ENCODE data around the gene MTSS2.

Gene MTSS2

DNA sequence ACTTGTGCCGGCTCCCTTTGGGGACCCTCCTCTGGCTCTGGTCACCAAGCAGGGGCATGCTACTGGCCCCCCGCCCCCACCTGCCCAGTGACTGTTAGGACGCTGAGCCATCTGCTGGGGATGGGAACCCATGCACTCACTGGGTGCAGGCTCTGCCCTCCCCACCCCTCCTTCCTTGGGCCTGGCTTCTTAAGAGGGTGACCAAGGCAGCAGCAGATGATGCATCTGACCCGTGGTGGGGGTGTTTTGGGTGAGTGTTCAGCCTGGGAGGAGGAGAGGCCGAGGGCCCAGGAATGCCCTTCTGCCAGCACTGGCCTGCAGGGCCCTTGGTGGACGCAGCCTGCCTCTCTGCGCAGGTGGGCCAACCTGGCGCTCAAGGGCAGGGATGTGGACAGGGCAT, 19.2 kb upstream of the MTSS2 start:
- H3K4me3 ChIP-seq (ENCODE audit: low read length in 2 of 2) = no peak overlapping the region
- no peaks in the 10 kb centered on the region for H3K36me3 ChIP-seq (ENCODE audit: control insufficient read depth in 2 of 2, insufficient read depth in 2 of 2, low read length in 2 of 2)
- H3K27ac ChIP-seq (ENCODE audit: low read length) = peak overlapping the region; percentile 98
- no peaks in the 10 kb centered on the region for H3K9me3 ChIP-seq (ENCODE audit: control insufficient read depth in 2 of 2, low read length in 2 of 2)
- no peaks in the 10 kb centered on the region for H3K27me3 ChIP-seq (ENCODE audit: control insufficient read depth in 1 of 2, insufficient read depth in 2 of 2, low read length in 2 of 2)
- H3K9ac ChIP-seq (ENCODE audit: low read length in 2 of 2) = no peak overlapping the region
- peaks cover 97% of the 10 kb centered on the region for H3K4me1 ChIP-seq (ENCODE audit: control insufficient read depth, insufficient read depth, low read length)

DNA sequence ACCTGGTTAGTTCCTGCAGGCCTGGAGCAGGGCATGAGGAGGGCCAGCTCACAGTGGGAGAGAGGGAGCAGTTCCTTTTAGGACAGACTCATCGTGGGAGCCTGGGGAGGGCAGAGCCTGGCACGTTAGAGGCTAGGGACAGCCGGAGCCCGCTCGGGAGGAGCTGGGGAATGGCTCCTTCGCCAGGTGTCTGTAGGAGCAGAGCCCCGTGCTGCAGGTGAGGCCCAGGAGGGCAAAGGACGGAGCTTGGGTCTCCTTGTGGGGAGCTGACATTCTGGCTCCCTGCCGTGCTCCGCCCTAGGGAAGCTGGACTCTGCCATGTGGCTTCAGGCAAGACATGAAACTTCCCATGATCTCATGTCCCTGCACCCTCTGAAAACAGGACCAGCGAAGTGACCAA, 18.7 kb upstream of the MTSS2 start:
- Histone ChIP-seq H3K4me1 (ENCODE audit: control insufficient read depth, insufficient read depth, low read length) (peaks cover 96% of the 10 kb centered on the region), H3K36me3 (ENCODE audit: control insufficient read depth in 2 of 2, insufficient read depth in 2 of 2, low read length in 2 of 2) (no peaks in the 10 kb centered on the region), H3K27ac (ENCODE audit: low read length) (peak overlapping the region; percentile 98), H3K9ac (ENCODE audit: low read length in 2 of 2) (peak overlapping the region in 1 of 2 donors; percentile 42), H3K27me3 (ENCODE audit: control insufficient read depth in 1 of 2, insufficient read depth in 2 of 2, low read length in 2 of 2) (no peaks in the 10 kb centered on the region), H3K9me3 (ENCODE audit: control insufficient read depth in 2 of 2, low read length in 2 of 2) (no peaks in the 10 kb centered on the region), H3K4me3 (ENCODE audit: low read length in 2 of 2) (no peak overlapping the region)

DNA sequence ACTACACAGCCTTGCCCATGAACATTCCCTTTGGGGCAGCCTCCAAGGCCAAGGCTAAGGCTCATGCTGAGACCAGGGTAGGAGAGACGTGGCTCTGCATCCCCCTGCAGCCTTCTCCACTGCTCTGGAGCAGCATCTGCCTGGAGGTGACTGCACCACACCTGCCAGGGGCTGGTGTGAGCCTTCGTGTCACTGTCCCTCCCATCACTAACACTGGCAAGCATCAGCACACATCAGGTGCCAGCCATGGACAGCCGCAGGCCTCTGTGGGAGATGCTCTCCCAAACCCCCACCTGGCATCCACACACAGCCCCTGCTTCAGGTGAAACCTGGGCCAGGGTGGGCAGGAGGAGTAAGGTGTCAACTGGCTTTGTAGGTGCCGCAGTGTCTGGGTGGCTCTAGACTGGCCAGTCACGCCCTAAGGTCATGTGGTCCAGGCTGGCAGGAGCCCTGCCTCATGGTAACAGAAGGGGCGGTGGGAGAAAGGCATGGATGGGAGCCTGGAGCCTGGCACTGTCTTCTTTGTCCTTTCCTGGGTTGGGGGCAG, 18.1 kb upstream of the MTSS2 start:
- H3K4me1 ChIP-seq (ENCODE audit: control insufficient read depth, insufficient read depth, low read length) = peaks cover 96% of the 10 kb centered on the region
- peak overlapping the region; percentile 98 for H3K27ac ChIP-seq (ENCODE audit: low read length)
- H3K4me3 ChIP-seq (ENCODE audit: low read length in 2 of 2) = peak overlapping the region in 1 of 2 donors; percentile 29
- H3K9ac ChIP-seq (ENCODE audit: low read length in 2 of 2) = peak overlapping the region; percentile 62 to 75
- H3K9me3 ChIP-seq (ENCODE audit: control insufficient read depth in 2 of 2, low read length in 2 of 2) = no peaks in the 10 kb centered on the region
- H3K36me3 ChIP-seq (ENCODE audit: control insufficient read depth in 2 of 2, insufficient read depth in 2 of 2, low read length in 2 of 2) = no peaks in the 10 kb centered on the region
- no peaks in the 10 kb centered on the region for H3K27me3 ChIP-seq (ENCODE audit: control insufficient read depth in 1 of 2, insufficient read depth in 2 of 2, low read length in 2 of 2)

DNA sequence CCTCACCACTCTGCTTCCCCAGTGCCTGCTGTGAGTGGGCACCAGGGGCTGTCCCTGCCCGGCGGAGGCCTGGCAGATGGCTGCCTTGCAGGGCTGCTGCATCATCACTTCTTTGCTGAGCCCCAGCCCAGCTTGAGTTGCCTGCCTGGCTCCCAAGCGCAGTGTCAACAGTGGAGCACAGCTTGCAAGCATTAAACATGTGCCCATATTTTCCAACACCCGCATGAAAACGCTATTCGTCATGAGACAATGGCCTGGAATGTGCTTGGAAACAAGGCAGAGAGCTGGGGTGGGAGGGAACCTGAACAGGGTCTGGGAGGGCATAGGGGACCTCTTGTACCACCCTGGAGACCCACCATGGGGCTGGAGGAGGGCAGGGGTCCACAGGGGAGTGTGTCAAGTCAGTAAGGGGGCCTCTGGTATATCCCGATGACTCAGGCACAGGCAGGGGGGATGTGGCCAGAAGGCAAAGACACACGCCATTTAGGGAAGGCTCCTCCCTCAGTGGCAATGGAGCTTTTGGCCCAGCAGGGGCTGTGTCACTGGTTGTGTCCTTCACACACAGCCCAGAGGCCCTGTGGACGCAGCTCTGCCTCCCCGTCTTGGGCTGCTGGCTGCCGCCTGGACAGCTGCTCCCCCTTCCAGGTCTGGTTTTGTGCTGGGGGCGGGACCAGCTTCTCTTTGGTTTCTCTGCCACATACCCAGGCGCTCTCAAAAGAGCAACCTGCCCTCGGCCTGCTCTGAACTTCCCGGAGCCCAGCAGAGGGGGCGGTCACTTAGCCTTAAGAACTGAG, 17.4 kb upstream of the MTSS2 start:
- H3K4me3 ChIP-seq (ENCODE audit: low read length in 2 of 2) = peak overlapping the region; percentile 29 to 44
- no peaks in the 10 kb centered on the region for H3K27me3 ChIP-seq (ENCODE audit: control insufficient read depth in 1 of 2, insufficient read depth in 2 of 2, low read length in 2 of 2)
- no peaks in the 10 kb centered on the region for H3K9me3 ChIP-seq (ENCODE audit: control insufficient read depth in 2 of 2, low read length in 2 of 2)
- H3K9ac ChIP-seq (ENCODE audit: low read length in 2 of 2) = peak overlapping the region; percentile 62 to 75
- peaks cover 97% of the 10 kb centered on the region for H3K4me1 ChIP-seq (ENCODE audit: control insufficient read depth, insufficient read depth, low read length)
- H3K27ac ChIP-seq (ENCODE audit: low read length) = peak overlapping the region; percentile 98
- no peaks in the 10 kb centered on the region for H3K36me3 ChIP-seq (ENCODE audit: control insufficient read depth in 2 of 2, insufficient read depth in 2 of 2, low read length in 2 of 2)

DNA sequence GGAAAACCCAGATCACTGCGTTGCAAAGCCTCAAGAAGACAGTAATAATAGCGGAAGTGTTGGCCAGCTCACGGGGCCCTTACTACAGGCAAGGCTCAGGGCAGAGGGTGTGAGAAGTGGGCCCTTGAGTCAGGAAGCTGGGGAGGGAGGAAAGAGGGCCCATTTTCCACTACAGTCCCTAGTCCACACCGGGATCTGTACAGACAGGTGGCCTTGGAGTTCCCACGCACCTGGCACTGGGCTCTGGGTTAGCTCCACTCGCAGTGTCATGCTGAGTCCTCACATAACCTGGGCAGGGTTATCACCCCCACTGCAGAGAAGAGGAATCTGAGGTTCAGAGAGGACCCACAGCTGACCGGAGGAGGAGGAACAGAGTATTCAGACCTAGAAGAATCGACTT, 16.8 kb upstream of the MTSS2 start:
- H3K4me3 ChIP-seq (ENCODE audit: low read length in 2 of 2) = peak overlapping the region; percentile 29 to 44
- H3K27ac ChIP-seq (ENCODE audit: low read length) = peak overlapping the region; percentile 98
- H3K36me3 ChIP-seq (ENCODE audit: control insufficient read depth in 2 of 2, insufficient read depth in 2 of 2, low read length in 2 of 2) = no peaks in the 10 kb centered on the region
- peak overlapping the region; percentile 62 to 75 for H3K9ac ChIP-seq (ENCODE audit: low read length in 2 of 2)
- peaks cover 98% of the 10 kb centered on the region for H3K4me1 ChIP-seq (ENCODE audit: control insufficient read depth, insufficient read depth, low read length)
- H3K9me3 ChIP-seq (ENCODE audit: control insufficient read depth in 2 of 2, low read length in 2 of 2) = no peaks in the 10 kb centered on the region
- H3K27me3 ChIP-seq (ENCODE audit: control insufficient read depth in 1 of 2, insufficient read depth in 2 of 2, low read length in 2 of 2) = no peaks in the 10 kb centered on the region

DNA sequence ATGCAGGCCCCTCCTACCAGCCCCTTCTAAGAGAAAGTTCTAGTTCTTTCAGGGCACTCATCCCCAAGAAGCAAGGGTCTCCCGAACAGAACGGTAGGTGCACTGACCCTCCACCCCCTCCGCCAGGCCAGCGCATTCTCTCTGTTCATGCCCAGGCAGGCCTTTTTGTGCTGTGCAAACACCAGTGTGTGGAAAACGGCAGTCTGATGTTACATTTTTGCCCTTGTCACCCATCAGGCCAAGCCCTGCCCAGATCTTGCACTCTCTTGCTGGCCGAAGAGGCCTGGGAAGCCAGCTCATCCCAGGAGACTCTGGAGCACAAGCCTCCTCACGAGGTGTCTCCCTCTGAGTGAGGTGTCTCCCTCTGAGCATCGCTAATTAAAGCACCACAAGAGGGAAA, 16.1 kb upstream of the MTSS2 start:
- peaks cover 98% of the 10 kb centered on the region for H3K4me1 ChIP-seq (ENCODE audit: control insufficient read depth, insufficient read depth, low read length)
- H3K9me3 ChIP-seq (ENCODE audit: control insufficient read depth in 2 of 2, low read length in 2 of 2) = no peaks in the 10 kb centered on the region
- peak overlapping the region; percentile 29 to 62 for H3K9ac ChIP-seq (ENCODE audit: low read length in 2 of 2)
- H3K27ac ChIP-seq (ENCODE audit: low read length) = peak overlapping the region; percentile 98
- H3K4me3 ChIP-seq (ENCODE audit: low read length in 2 of 2) = no peak overlapping the region
- no peaks in the 10 kb centered on the region for H3K36me3 ChIP-seq (ENCODE audit: control insufficient read depth in 2 of 2, insufficient read depth in 2 of 2, low read length in 2 of 2)
- no peaks in the 10 kb centered on the region for H3K27me3 ChIP-seq (ENCODE audit: control insufficient read depth in 1 of 2, insufficient read depth in 2 of 2, low read length in 2 of 2)

DNA sequence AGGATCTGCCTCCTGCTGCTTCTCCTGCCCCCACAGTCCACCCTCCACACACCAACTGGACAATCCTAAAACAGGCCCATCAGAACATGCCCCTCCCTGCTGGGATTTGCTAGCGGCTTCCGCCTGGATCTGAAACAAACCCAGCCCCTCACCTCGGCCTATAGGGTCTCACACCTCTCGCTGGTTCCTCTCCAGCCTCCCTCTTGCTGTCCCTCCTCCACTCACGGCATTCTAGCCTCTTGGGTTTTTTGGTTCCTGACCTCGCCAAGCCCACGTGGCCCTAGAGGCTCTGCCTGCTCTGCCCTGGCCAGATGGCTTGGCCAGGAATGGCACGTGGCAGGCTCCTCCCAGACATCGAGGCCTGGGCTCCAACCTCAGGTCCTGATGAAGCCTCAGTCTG, 15.7 kb upstream of the MTSS2 start:
- Histone ChIP-seq H3K4me3 (ENCODE audit: low read length in 2 of 2) (no peak overlapping the region), H3K27me3 (ENCODE audit: control insufficient read depth in 1 of 2, insufficient read depth in 2 of 2, low read length in 2 of 2) (no peaks in the 10 kb centered on the region), H3K9me3 (ENCODE audit: control insufficient read depth in 2 of 2, low read length in 2 of 2) (no peaks in the 10 kb centered on the region), H3K4me1 (ENCODE audit: control insufficient read depth, insufficient read depth, low read length) (peaks cover 98% of the 10 kb centered on the region), H3K27ac (ENCODE audit: low read length) (peak overlapping the region; percentile 98), H3K36me3 (ENCODE audit: control insufficient read depth in 2 of 2, insufficient read depth in 2 of 2, low read length in 2 of 2) (no peaks in the 10 kb centered on the region), H3K9ac (ENCODE audit: low read length in 2 of 2) (peak overlapping the region; percentile 29 to 54)

DNA sequence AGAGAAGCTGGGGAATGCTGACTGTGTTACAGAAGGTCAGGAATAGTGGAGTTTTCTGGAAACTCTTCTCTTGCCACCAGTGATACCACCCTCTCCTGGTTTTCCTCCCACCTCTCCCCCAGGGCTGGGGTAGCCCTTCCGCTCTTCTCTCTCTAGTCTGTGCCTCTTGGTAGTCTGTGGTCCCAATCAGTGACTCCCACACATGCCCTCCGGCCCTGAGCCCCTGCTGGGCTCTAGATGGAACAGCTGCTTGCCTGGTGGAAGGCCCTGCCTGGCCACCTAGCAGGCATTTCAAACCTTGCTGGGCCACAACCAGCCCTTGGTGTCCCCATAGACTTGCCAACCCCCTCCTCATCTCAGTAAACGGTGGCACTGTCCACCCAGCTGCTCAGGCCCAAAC, 15.2 kb upstream of the MTSS2 start:
- H3K9ac ChIP-seq (ENCODE audit: low read length in 2 of 2) = peak overlapping the region; percentile 54 to 60
- no peak overlapping the region for H3K4me3 ChIP-seq (ENCODE audit: low read length in 2 of 2)
- H3K4me1 ChIP-seq (ENCODE audit: control insufficient read depth, insufficient read depth, low read length) = peaks cover 96% of the 10 kb centered on the region
- H3K27me3 ChIP-seq (ENCODE audit: control insufficient read depth in 1 of 2, insufficient read depth in 2 of 2, low read length in 2 of 2) = no peaks in the 10 kb centered on the region
- H3K9me3 ChIP-seq (ENCODE audit: control insufficient read depth in 2 of 2, low read length in 2 of 2) = no peaks in the 10 kb centered on the region
- no peaks in the 10 kb centered on the region for H3K36me3 ChIP-seq (ENCODE audit: control insufficient read depth in 2 of 2, insufficient read depth in 2 of 2, low read length in 2 of 2)
- H3K27ac ChIP-seq (ENCODE audit: low read length) = peak overlapping the region; percentile 98

DNA sequence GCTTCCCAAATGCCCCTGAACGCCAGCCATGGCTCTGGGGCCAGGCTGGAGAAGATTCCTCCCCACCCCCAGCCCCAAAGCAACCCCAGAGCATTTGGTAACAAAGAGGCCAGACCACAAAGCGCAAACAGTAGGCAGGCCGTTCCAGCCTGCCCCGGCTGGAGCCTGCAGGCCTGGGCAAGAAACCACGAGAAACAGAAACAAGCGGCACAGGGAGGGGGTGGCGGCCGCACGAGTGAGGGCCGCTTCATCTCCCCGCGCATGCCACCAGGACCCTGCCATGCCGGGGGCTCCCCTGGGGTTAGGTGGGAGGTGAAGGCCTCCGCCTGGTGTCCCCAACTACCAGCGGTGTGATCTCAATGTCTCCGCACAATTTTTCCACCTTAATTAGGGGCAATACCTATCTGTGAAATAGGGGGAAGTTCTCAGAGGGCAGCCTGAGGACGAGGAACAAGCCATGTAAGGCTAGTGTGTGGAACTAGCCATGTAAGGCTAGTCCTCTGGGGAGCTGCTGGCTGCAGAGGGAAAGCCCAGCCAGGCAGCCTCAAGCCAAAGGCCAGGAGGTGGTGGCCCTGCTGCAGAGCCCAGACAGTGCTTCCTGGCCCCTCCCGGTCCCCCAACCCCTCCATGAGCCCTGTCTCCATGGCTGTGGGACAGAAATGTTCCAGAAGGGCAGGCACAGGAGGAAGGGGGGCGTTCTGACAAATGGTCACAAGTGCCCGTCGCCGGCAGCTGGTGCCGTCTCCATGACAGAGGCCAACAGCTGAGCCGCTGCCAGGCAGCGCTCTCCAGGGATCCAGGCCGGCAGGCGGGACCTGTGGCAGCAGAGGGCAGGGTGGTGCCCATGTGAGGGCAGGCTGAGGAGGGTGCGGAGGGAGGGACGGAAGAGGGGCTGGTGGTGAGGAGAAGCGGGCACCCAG, 14.5 kb upstream of the MTSS2 start:
- Histone ChIP-seq H3K4me1 (ENCODE audit: control insufficient read depth, insufficient read depth, low read length) (peaks cover 96% of the 10 kb centered on the region), H3K9me3 (ENCODE audit: control insufficient read depth in 2 of 2, low read length in 2 of 2) (no peaks in the 10 kb centered on the region), H3K27me3 (ENCODE audit: control insufficient read depth in 1 of 2, insufficient read depth in 2 of 2, low read length in 2 of 2) (no peaks in the 10 kb centered on the region), H3K4me3 (ENCODE audit: low read length in 2 of 2) (peak overlapping the region in 1 of 2 donors; percentile 35), H3K36me3 (ENCODE audit: control insufficient read depth in 2 of 2, insufficient read depth in 2 of 2, low read length in 2 of 2) (no peaks in the 10 kb centered on the region), H3K9ac (ENCODE audit: low read length in 2 of 2) (peak overlapping the region; percentile 54 to 60), H3K27ac (ENCODE audit: low read length) (peak overlapping the region; percentile 98)

DNA sequence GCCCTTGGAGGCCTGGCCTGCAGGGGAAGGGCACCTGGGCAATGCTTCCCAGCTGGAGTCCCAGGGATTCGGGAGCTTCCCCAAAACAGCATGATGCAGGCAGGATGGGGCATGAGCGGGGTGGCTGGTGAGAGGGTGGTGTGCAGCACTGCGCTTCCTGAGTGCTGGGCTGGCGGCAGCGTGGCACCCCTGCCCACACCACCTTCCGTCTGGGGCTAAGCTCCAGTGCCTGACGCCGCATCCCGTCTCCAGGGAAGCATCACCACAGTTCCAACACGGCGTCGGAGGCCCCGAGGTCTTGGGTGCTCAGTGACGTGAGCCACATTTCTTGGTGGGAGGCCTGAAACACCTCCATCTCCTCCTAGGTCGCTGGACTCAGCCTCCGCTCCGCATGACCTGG, 13.8 kb upstream of the MTSS2 start:
- Histone ChIP-seq H3K36me3 (ENCODE audit: control insufficient read depth in 2 of 2, insufficient read depth in 2 of 2, low read length in 2 of 2) (no peaks in the 10 kb centered on the region), H3K27ac (ENCODE audit: low read length) (peak overlapping the region; percentile 98), H3K4me3 (ENCODE audit: low read length in 2 of 2) (no peak overlapping the region), H3K27me3 (ENCODE audit: control insufficient read depth in 1 of 2, insufficient read depth in 2 of 2, low read length in 2 of 2) (no peaks in the 10 kb centered on the region), H3K4me1 (ENCODE audit: control insufficient read depth, insufficient read depth, low read length) (peaks cover 96% of the 10 kb centered on the region), H3K9ac (ENCODE audit: low read length in 2 of 2) (no peak overlapping the region), H3K9me3 (ENCODE audit: control insufficient read depth in 2 of 2, low read length in 2 of 2) (no peaks in the 10 kb centered on the region)
